ENCODE results near the gene SAP25. TPM values are rescaled to one million over a fixed set of nuclear protein-coding genes. Genes with fewer than 3 reads are reported as not detected.

Gene SAP25
- polyA plus RNA-seq, 1 donor from 2014 or later: 0.52 TPM

Small RNA genes lying within 50 kb of the gene (small RNA-seq; reads per million reads assigned to genes)
- gene RN7SL416P: 0 reads per million in 3 experiments
- 0 reads per million in 3 experiments for gene SAP25

Other genes with a start within 250 kb of the SAP25 start
- 222 and 274 TPM in 2 replicates for gene PILRB, start 215.8 kb downstream of the SAP25 start, polyA plus RNA-seq
- 23.7 and 29.2 TPM in 2 replicates for gene PILRA, start 200.4 kb downstream of the SAP25 start, polyA plus RNA-seq
- gene ZCWPW1, start 145.2 kb downstream of the SAP25 start, polyA plus RNA-seq: 3.1 and 6.8 TPM in 2 replicates
- 12.1 and 15.0 TPM in 2 replicates for gene MEPCE, start 144.1 kb downstream of the SAP25 start, polyA plus RNA-seq
- 24.0 and 33.8 TPM in 2 replicates for gene PPP1R35, start 137.4 kb downstream of the SAP25 start, polyA plus RNA-seq
- not detected in 2 replicates for gene SPACDR, start 109.6 kb downstream of the SAP25 start, polyA plus RNA-seq
- 2.1 and 3.7 TPM in 2 replicates for gene TSC22D4, start 94.7 kb downstream of the SAP25 start, polyA plus RNA-seq
- 70.1 and 86.6 TPM in 2 replicates for gene NYAP1, start 90.0 kb downstream of the SAP25 start, polyA plus RNA-seq
- 3.4 and 7.5 TPM in 2 replicates for gene AGFG2, start 34.7 kb downstream of the SAP25 start, polyA plus RNA-seq
- gene LRCH4, start 12.2 kb upstream of the SAP25 start, polyA plus RNA-seq: 17.2 and 25.1 TPM in 2 replicates
- gene FBXO24, start 12.4 kb upstream of the SAP25 start, polyA plus RNA-seq: 0.52 and 1.5 TPM in 2 replicates
- 0.48 and 2.0 TPM in 2 replicates for gene PCOLCE, start 28.5 kb upstream of the SAP25 start, polyA plus RNA-seq
- gene MOSPD3, start 38.6 kb upstream of the SAP25 start, polyA plus RNA-seq: 26.5 and 27.9 TPM in 2 replicates
- gene TFR2, start 67.7 kb upstream of the SAP25 start, polyA plus RNA-seq: 21.0 and 23.5 TPM in 2 replicates
- 339 and 389 TPM in 2 replicates for gene ACTL6B, start 82.5 kb upstream of the SAP25 start, polyA plus RNA-seq
- 279 and 284 TPM in 2 replicates for gene GNB2, start 99.8 kb upstream of the SAP25 start, polyA plus RNA-seq
- 28.3 and 33.5 TPM in 2 replicates for gene GIGYF1, start 120.3 kb upstream of the SAP25 start, polyA plus RNA-seq
- 92.1 and 104 TPM in 2 replicates for gene POP7, start 132.2 kb upstream of the SAP25 start, polyA plus RNA-seq
- gene EPO, start 146.6 kb upstream of the SAP25 start, polyA plus RNA-seq: not detected in 2 replicates
- gene ZAN, start 159.7 kb upstream of the SAP25 start, polyA plus RNA-seq: not detected in 2 replicates